Measurements from ENCODE around the gene ACTR6.
A peak's percentile ranks its signal among the peaks of the same experiment; 100 is the strongest.
"Not testable (repeated sequence)": the region's sequence is repeated elsewhere in the genome, so short reads cannot be mapped to it uniquely, and the experiment has no call there.

The ACTR6 gene

DNA sequence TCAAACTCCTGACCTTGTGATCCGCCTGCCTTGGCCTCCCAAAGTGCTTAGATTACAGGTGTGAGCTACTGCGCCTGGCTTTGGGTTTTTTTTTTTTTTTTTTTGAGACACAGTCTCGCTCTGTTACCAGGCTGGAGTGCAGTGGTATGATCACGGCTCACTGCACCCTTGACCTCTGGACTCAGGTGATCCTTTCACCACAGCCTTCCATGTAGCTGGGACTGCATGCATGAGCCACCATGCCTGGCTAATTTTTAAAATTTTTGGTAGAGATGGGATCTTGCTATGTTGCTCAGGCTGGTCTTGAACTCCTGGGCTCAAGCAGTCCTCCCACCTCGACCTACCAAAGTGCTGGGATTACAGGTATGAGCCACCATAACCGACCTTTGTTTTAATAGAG, 21.6 kb downstream of the ACTR6 start:
- DNase-seq = not testable (repeated sequence)

DNA sequence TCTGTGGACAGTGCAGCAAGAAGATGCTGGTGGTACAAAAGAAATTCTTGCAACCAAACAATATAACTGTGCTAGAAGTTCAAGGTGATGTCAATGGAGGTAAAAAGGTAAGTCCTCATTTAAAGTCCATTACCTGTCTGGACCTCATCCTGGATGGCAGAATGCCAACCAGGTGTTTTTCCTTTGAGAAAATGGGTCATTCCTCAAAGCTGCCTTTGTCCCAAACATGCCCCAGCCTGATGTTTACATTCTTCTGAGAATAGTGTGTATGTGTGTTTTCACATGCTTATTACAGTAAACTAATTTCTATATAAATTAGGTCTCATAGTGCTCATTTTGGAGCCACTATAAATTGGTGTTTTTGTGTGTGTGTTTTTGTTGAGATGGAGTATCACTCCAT, 24.9 kb downstream of the ACTR6 start:
- no peak for DNase-seq

DNA sequence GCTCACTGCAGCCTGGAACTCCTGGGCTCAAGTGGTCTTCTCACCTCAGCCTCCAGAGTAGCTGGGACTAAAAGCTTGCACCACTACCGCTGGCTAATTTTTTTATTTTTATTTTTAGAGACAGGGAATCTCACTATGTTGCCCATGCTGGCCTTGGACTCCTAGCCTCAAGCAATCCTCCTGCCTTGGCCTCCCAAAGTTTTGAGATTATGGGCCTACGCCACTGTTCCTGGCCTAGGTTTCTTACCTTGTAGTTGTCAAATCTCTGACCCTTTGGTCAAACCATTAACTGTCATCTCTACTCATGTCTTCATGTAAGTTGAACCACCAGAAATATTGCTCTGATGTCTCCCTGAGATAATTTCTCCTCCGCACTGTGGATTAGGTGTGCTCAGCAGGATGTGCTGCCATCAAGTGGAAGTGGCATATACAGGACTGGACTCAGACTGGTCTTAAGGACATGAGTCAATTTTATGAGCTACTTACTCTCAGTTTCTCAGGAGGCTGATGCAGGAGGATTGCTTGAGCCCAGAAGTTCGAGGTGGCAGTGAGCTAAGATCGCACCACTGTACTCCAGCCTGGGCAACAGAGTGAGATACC, 28.5 kb downstream of the ACTR6 start:
- peak; percentile 34 for DNase-seq

DNA sequence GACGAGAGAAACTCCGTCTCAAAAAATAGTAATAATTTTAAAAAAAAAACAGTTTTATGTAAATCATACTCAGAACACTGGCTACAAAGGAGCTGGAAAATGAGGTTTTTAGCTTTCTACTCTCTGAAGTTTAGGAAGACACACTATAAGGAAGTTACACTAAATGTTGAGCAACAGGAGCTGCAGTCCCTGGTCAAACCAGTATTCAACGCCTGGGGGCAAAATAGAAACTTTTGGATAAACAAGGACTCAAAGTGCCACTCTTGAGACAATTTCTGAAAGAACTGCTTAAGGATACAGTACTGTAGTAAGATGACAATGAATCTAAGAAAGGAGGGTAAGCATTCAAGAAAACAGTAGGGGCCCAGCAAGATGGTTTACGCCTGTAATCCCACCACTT, 29.3 kb downstream of the ACTR6 start:
- no peak for DNase-seq

DNA sequence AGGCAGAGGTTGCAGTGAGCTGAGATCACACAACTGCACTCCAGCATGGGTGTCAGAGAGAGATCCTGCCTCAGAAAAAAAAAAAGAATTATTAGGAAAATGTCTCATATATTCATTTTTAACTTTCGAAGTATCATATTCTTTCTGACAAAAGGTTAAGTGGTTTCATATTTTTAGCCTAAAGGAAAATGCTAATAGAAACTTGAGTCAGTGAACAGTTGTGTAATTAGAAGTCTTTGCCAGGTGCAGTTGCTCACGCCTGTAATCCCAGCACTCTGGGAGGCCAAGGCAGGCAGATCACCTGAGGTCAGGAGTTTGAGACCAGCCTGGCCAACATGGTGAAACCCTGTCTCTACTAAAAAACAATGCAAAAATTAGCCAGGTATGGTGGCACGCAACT, 31.3 kb downstream of the ACTR6 start:
- DNase-seq = not testable (repeated sequence)

DNA sequence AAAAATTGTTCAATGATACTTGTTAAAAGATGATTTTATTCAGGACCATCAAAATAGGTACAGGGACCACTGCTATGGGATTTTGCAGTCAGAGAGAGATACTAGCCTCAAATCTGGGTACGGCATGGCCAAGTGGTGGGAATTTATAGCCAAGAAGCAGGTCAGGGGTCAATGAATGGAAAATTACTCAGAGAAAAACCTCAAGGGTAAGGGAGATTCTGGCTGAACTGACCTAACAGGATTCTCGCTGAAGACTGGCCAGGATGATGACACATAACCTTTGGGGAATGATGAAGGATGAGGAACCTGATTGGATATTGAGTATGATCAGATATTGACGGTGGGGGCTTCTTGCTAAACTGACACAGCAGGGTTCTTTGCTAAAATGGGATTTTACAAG, 33.6 kb downstream of the ACTR6 start:
- peak; percentile 86 for DNase-seq

DNA sequence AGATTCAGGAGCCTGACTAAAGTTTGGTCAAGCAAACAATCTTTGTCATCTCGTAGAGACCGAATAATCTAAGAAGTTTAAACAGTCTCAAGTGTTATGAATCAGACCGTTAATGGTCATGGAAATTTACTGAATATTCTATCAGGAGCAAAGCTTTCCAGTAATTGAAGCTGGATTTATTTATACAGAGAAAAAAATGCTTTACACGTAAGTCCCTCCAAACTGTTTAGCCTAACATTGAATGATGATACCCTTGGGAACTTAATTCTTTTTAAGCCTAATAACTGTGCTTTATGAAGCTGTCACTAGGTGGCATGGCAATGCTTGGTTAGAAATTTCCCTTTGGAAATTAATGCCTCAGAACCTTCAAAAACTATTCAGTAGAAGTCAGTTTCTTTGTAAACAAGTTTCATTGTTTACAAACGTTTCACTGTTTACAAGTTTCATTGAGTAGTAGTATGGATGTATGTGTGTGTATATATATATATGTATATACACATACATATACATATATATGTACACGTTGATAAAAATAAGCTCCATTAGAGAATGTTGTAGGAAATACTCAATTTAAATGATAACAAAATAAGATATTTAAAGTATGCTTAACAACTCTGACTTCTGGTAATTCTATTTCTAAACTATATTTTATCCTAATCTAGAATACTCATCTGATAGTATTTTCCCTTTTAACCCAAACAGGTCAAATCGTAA, 34.1 kb downstream of the ACTR6 start:
- peak; percentile 73 for DNase-seq

DNA sequence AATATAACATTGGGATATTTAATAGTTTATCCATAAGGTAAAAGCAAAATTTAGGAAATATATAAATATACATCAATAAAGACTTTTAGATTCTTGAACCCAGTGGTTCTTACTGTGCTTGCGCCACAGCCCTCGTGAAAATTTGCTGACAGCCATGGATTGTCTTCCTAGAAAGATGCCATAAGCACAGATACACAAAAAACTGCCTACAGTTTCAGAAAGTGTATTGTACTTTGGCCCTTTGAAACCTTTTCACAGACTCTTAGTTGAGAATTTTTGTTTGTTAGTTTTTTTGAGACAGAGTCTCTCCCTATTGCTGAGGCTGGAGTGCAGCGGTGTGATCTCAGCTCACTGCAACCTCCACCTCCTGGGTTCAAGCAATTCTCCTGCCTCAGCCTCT, 38.2 kb downstream of the ACTR6 start:
- no peak for DNase-seq

DNA sequence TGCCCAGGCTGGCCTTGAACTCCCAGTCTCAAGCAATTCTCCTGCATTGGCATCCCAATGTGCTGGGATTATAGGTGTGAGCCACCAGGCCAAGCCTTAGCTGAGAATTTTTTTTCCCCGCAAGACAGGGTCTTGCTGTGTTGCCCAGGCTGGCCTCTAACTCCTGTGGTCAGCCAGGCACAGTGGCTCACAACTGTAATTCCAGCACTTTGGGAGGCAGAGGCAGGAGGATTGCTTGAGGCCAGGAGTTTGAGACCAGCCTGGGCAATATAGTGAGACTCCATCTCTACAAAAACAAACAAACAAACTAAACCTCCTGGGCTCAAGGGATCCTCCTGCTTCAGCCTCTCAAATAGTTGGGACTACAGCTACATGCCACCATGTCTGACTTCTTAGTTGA, 39.0 kb downstream of the ACTR6 start:
- no peak for DNase-seq

DNA sequence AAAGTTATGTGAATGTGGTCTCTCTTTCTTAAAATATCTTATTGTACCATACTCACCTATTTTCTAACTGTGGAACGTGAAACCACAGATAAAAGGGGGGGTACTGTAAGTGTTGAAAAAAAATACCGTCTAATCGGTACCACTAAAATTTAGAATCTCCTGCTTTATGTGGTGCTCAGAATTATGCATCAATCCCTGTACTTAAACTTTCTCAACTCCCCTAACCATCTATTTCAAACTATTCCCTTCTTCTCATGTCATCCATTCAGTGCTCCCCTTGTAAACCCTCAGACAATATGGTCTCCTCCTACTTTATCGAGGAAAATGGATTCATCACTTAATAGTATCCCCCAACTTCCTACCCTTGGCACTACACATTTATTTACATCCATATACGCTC, 42.5 kb downstream of the ACTR6 start:
- no peak for DNase-seq

DNA sequence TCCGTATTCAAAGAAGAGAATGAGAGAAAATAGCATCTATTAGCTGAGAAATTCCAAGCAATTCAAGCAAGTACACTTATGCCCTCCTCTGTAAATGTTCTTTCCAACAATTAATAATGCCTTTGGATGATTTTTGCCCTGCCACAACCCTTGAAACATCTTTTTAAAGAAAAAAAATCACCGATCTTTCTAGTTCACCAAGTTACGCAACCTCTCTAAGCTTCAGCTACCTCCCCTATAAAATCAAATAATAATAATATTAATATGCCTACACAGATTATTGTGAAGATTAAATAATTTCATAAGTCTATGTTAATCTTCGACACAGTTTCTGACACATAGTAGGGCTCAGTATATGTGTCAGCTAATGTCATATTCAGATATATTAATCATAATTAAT, 47.1 kb downstream of the ACTR6 start:
- no peak for DNase-seq

DNA sequence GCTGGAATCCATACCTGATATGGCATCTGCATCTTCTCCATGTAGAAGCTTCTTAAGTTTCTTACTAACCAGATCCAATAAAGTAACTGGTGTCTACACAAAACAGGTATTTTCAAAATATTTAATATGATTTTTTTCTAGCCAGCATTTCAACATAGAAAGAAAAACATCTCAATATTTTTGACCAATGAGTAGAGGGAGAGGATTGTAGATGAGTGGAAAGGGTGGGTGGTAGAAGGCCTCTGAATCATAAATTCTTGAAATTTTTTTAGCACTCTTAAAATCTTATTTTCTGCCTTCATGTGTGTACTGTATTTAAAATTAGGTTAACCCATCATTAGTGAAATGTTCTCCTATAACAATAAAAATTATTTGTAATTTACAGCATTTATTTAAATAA, 48.3 kb downstream of the ACTR6 start:
- peak; percentile 45 for DNase-seq

DNA sequence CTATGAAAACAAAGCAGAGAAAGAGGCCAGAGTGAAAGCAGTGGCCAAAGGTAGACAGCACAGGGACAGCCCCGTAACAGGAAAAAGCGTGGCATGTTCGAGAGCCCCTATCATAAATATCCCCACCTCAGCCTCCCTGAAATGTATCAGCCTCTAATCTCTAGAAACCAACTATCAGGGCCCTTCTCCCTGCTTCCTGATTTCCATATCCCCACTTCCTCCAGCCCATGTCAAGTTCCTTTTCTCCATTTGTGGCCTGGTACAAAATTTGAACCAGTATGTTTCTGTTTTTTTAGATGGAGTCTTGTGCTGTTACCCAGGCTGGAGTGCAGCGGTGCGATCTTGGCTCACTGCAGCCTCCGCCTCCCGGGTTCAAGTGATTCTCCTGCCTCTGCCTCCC, 49.3 kb downstream of the ACTR6 start:
- DNase-seq = no peak

DNA sequence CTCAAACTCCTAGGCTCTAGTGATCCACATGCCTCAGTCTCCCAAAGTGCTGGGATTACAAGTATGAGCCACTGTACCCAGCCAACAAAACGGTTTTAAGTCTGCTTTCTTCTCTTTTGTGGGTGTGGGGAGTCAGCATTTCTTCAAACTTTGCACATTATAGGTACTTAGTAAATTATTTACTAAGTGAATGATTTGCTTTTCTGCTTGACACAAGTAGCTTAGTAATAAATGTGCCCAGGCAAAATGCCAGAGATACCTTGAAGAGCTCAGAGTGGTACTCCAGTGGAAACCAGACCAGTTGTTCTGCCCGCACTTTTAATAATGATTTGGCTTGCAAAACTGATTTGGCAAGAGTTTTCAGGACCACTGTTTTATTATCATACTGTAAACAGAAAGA, 51.3 kb downstream of the ACTR6 start:
- no peak for DNase-seq

DNA sequence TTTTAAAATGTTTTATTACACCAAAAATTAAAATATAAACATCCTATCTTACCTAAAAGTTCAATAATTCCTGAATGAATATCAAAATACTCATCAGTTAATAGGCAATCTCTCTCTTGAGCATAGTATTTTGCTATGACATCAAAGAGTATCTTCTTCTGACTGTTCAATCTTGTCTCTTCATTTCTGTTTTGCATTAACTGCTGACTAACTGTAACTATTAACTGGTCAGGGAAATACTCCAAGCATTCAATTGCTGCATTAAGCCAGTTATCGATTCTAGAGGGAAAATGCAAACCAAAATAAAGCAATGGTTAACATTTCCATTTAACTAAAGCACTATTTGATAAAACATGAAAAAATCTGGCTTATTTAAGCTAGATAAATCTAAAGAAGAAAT, 52.8 kb downstream of the ACTR6 start:
- no peak for DNase-seq

DNA sequence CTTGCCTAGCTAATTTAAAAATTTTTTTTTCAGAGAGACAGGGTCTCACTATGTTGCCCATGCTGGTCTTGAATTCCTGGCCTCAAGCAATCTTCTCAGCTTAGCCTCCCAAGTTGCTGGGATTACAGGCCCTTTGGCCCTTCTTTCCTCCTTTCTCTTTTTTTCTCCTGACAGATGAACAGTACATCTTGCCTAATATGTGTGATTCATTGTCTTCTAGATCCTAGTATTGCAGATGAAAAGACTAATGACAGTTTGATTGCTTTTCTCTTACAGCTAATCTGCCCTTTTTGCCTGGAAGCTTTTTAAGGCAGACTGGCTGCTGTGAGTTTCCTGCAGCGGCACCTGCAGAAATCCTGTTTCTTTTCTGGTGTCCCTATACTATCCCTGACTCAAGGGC, 54.3 kb downstream of the ACTR6 start:
- peak; percentile 47 for DNase-seq

DNA sequence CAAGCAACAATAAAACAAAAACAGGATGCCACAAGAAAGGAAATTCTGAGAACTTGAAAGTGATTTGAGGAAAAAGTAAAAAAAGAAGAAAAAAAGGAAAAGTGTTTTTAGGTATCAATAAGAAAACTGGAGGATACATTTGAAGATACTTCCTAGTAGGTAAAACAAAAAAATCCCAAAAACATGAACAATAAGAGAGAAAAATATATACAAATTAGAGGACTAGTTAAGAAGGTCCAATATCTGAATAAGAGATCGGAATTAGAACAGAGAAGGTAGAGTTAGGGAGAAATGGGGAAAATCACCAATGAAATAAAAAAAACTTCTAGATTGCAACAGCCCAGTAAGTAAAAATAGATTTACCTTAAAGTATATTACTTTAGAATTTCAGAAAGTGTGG, 57.5 kb downstream of the ACTR6 start:
- DNase-seq = no peak

DNA sequence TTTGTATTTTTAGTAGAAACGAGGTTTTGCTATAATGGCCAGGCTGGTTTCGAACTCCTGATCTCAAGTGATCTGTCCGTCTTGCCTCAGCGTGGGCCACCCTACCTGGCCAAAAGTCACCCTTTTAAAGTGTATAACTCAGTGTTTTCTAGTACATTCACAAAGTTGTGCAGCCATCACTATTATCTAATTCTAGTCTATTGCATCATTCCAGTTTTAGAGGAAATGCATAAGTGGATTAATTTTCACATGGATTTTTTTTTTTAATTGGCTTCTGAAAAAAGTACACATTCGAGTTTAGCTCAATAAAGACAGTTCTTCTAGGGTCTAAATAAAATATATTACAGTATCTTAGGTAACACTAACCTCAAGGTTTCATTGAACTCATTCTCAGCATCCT, 62.5 kb downstream of the ACTR6 start:
- no peak for DNase-seq

DNA sequence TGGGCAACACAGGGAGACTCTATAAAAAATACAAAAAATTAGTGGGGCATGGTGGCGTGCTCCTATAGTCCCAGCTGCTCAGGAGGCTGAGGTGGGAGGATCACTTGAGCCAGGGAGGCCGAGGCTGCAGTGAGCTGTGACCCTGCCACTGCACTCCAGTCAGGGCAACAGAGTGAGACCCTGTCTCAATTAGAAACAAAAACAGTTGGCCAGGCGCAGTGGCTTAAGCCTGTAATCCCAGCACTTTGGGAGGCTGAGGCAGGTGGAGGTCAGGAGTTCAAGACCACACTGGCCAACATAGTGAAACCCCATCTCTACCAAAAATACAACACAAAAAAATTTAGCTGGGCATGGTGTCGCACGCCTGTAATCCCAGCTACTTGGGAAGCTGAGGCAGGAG, 64.5 kb downstream of the ACTR6 start:
- not testable (repeated sequence) for DNase-seq

DNA sequence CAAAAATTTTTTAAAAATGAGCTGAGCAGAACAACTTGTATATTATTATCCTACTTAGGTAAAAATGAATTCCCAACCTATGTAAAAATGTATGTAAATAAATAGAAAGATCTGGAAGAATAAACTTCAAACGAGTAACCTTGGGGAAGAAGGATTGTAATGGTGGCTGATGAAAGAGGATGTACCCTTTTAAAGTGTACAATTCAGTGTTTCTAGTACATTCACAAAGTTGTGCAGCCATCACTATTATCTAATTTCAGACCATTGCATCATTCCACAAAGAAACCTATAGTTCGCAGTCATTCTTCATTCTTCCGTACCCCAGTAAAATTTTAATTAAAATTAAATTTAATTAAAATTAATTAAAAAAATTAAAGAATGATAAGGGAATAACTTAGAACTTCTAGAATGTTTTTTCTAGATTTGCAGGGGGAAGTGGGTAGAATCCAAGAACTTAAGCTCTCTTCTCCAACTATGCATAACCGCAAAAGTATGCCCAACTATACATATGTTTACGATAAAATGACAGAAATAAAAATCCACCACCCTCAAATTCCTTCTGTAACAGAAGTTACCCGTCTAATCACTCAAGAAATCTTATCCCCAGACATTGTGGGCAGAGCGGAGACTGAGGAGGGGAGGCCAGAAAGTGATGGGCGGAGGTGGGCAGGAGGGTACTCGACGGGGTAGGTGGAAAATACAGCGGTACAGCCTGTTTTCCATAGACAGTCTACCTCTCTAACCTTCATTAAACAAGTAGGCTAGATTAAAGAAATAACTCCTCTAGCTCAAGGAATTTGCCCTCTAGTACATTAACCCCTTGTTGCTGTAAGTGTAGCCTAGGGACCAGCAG, 65.3 kb downstream of the ACTR6 start:
- no peak for DNase-seq

DNA sequence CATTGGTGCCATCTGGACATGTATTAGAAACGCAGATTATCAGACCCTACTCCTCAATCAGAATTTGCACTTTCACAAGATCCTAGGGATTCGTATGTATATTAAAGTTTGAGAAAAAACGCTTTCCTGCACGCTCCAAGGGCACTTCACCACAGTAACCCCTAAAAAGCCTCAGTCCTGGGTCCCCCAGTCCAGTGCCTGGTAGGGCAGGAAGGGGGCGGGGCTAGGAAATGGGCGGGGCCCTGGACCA, 65.9 kb downstream of the ACTR6 start:
- DNase-seq = no peak

DNA sequence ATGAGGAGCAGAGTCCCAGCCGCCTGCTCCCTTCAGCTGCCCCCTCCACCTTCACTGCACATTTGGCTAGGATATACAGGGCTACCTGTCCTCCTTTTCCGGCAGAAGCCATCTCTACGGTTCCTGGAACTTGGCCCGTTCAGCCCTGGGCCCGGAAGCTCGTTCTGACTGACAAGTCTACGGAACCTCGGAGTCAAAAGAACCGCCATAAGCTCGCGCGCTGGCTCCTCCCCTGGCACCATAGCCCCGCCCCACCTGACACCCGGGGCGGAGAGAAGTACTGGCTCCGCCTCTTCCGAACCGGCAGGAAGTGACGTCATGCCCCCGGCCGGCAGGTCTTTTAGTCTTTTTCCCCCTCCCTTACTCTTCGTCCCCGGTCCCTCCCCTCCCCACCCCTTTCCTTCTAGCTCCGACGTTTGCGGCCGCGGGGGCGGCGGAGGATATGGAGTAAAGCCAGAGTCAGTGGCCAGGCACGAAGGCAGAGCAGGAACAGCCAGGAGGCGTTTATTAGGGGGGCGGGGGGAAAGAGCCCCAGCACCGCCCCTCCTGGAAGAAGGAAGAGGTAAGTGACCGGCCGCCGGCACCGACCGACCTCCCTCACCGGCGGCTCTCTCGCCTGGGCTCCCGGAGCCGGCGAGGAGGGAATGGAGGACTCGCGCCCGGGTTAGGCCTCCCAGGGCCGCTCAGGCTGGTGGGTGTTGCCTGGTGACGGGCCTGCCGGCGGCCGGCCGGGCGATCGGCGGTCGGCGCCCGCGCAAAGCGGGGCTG, 66.4 kb downstream of the ACTR6 start, which contains the start of the genes DEPDC4 and SCYL2:
Gene DEPDC4, minus strand, starts transcription at position 245 of the 768 bp plus-strand sequence. Its CDS starts 3 bp downstream, at position 242.
Gene SCYL2, plus strand, starts transcription at position 343 of the 768 bp plus-strand sequence. CDS start 15,794 bp downstream, outside the sequence.
- peak; percentile 97 for DNase-seq

DNA sequence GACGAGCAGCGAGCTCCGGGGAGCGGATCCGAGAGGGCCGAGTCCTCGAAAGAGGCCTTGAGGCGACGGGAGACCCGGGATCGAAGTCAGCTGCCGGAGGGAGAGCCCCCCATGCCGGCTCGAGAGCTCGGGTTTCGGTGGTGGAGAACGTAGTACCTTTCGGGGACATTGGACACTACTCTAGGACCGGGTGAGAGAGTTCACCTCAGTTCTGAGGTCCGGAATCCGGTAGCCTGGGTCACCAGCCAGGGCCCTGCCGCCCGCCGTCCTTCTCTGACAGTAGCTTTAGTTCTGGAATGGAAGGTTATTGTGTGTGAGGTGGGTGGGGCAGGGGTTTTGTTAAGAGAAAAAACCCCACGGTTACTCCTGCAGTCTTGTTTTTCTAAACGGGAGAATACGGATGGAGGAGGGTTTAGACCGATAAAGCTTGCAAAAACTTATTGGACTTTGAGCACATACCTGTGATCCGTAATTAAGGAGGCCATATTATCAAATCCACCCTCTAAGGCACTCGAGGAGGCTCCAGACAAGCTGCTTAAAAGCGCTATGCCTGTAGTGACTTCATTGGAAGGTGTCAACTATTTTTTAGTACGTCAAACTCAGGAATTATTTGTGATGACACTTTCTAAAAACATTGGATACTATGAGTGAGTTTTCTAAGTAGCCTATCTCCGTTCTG, 67.1 kb downstream of the ACTR6 start:
- DNase-seq = peak; percentile 20
